GM04504 (cell line): ENCODE measurements around the gene NT5C3B.
"Not testable (repeated sequence)": the region's sequence is repeated elsewhere in the genome, so short reads cannot be mapped to it uniquely, and the experiment has no call there.

Source experiments
- DNase-seq: peaks from one replicate; pipeline ENCODE4 v3.0.0-alpha.2; 2012; ENCODE audit warnings: low read depth

Gene NT5C3B

DNA sequence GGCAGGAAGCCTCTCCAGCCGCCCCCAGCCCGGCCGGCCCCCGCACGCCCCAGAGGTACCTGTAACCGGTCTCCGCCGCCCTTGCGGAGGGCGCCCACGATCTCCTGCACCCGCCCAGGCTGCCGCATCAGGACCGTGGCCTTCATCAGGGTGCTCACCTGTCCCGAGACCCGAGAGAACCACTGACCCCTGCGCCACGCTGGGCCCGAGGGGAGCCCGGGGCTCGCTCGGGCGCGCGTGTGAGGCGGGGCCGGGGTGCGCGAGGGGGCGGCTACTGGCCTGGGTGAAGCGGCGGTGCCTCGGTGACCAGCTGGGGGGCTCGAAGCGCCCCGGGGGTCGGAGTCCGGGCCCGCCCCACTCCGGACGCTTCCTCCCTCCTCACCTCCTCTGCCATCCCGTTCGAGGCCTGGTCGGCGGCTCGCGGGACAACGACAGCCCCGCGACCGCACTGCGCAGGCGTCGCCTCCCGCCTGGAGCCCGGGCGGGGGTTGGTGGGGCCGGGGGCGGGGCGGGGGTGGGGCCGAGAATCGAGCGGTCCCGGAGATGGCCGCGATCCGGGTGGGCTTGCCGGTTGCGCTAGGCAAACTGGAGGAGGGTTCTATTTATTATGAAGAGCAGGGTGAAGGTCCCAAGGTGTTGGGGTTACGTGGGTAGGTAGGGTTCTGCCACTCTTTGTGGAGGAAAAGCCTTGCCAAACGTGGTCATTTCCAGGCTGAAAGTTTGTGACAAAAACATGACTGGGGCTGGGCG, at the start of gene NT5C3B:
Gene NT5C3B (minus strand): TSS at position 433 of the 750 bp plus-strand sequence. CDS start 39 bp downstream, at position 394.
- DNase-seq = no peak

DNA sequence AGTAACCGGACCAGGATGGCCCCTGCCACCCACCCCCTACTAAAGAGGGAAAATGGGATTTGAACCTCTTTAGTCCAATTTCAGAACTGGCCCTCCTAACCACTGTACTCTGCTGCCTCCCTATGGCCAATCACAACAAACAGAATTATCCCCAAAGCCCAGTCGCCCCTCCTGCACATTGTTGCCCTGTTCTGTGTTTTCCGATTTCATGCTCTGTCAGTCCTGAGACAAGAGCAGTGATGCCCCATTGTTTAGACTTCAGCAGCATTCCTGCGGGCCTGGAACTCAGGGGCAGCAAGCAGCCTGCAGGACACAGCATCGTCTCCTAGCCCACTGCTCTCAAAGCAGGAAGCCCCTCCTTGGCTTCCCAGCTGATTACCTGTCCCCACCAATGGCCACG, 49.7 kb upstream of the NT5C3B start:
- DNase-seq = no peak

DNA sequence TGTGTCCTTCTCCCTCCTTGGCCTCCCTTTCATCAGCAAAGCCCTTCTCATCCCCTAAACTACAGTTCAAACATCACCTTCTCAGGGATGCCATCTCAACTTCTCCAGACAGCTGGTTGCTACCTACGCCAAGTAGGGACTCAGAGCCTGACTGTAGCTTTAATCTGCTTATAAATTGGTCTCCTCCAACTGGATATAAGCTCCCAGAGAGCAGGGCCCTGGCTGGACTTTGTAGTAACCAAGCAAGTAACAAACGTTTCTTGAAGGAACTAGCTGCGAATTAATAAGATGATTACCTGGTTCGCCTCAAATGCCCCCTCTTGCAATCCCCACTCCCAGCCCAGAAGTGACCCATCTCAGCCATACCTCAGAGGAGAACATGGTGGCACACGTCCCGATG, 46.7 kb upstream of the NT5C3B start:
- no peak for DNase-seq

DNA sequence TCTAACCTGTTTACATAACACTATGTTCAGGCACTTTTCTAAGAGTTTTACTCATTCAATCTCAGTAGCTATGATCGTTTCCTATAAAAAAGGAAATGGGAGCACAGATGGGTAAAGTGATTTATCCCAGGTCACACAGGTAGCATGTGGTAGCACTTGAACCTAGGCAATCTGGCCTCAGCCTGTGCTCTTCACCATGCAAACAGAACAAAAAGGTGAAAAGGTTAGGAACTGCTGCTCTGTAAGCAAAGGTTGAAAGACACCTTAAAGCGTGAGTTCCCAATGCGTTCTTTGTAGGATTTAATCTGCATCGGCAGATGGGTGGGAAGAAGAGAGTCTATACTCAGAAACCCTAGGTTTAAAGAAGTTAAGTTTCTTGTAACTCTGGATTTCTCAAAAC, 44.1 kb upstream of the NT5C3B start:
- DNase-seq = no peak

DNA sequence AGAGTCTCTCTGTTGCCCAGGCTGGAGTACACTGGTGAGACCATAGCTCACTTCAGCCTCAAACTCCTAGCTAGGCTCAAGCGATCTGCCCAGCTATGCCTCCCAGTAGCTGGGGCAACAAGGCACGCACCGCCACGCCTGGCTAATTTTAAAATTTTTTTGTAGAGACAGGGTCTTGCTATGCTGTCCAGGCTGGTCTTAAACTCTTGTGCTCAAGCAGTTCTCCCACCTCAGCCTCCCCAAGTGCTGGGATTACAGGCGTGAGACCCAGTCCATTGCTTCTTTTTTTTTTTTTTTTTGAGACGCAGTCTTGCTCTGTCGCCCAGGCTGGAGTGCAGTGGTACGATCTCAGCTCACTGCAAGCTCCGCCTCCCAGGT, 38.2 kb upstream of the NT5C3B start:
- DNase-seq = not testable (repeated sequence)

DNA sequence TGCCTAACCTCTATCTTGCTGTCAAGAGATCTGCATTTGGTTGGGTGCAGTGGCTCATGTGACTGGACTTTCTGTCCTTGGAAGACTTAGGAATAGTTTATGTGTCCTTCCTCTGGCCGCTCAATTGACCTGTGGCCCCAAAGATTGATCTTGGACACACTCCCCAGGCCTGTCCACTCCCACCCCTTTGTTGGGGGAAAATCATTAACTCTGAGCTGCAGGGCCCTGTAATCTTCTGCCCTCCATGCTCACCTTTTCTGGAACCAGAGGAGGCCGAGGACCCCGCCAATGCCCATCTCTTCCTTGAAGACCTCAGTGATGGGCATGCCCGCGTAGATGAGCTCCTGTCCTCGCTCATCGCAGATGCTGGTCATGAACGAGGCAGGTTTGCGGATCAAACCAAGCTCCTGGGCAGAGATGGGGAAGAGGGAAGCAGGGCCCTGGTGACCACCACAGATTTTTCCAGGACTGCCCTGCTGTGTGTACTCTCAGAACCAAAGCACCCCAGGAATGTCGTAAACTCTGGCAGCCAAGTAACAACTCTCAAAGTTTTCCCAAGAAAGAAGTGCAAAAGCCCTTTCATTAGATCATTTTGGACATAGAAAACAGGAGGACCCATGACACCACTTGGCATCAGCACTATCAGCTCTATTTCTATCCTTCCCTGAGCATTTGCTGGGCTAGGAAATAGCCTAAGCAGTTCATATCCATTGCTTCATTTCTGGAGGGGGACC, 37.7 kb upstream of the NT5C3B start:
- DNase-seq = peak; percentile 23

DNA sequence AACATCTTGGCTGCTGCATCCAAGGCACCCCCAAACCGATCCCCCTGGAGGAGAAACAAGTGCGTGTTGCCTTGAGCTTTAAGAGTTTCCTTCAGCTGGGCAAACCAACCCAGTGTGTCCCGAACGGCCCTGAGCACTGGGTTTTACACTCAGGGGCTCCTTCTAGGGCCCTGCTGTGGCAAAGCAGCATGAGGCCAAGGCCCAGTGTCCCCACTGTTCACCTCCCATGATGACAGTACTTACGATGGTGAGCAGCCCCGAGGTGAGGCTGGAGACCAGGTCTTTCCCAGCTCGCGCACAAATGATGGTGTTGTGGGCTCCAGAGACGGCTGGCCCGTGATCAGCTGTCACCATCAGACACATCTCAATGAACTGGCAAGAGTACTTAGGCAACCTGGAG, 35.8 kb upstream of the NT5C3B start:
- DNase-seq = no peak

DNA sequence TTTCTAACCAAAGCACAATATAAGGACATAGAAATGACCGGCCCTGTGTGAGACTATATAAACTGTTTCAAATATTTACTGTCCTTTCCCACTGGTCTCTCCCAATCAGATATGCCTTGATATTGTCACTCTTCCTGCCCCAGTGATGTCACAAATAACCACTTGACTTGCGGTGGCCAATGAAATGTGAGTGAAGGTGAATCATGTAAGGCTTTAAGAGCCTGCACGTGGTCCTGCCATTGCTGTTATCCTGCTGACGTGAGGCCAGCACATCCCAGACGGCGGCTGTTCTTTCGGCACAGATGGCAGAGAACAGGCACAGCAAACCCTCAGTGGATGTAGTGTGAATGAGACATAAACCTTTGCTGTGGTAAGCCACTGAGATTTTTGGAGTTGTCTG, 34.6 kb upstream of the NT5C3B start:
- no peak for DNase-seq

DNA sequence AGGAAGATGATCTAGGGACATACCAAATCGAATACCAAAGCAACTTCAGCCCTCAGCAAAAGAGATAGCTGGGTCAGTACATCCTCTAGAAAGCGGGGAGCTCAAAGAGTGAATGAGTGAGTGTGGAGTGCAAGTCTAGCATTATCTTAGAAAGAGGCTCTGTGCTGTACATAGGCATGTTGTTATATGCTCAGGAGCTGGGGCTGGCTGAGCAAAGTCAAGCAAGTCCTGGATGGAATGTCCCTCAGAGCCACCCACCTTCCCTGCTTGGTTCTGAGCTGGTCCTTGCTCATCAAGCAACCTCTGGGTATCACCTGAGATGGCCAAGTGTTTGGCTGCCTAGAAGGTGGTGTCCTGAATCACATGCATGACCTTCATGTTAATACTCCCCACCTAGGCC, 34.1 kb upstream of the NT5C3B start:
- no peak for DNase-seq

DNA sequence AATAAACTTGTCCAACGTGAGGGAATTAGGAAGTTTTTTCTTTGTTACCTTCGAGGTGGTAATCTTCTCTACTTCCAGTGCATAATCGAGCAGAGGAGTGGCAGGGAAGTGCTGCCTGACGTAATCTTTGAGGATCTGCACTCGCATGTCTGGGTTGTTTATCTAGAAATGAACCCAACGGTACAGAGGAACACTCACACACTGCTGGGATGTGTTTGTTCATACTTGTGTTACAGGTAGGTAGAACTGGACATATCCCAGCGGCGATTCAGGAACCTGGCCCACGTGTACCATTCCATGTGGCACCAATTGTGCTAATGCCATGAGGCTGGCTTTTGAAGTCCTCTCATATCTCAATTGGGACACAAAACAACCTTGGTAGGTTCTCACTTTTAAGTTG, 33.4 kb upstream of the NT5C3B start:
- DNase-seq = no peak

DNA sequence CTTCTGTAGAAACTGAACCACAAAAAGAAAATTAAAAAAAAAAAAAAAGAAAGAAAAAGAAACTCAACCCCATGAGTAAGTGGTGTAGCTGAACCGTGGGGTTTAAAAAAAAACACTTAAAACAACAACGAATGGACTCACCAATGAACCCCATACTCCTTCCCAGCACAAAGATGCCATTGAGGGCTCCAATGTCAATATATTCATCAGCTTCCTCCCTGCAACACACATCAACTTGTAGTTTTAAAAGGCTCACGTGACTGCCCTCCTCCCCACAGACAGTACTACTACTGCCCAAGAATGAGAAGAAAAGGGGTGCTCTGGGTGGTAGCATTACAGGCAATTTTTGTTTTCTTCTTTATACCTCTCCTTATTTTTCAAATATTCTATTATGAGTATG, 32.5 kb upstream of the NT5C3B start:
- no peak for DNase-seq

DNA sequence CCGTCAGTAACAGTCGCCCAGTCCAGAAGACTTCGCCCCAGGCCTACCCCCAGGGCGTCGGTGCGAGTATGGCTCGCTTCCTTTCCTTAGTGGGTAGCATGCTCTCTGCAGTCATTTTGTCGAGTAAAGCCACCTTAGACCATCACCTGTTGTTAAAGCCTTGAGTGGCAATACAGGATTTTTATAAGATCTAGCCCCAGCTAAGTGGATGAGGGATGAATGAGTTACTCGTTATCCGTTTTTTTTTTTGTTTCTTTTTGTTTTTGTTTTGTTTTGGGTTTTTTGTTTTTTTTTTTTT, 29.5 kb upstream of the NT5C3B start:
- no peak for DNase-seq

DNA sequence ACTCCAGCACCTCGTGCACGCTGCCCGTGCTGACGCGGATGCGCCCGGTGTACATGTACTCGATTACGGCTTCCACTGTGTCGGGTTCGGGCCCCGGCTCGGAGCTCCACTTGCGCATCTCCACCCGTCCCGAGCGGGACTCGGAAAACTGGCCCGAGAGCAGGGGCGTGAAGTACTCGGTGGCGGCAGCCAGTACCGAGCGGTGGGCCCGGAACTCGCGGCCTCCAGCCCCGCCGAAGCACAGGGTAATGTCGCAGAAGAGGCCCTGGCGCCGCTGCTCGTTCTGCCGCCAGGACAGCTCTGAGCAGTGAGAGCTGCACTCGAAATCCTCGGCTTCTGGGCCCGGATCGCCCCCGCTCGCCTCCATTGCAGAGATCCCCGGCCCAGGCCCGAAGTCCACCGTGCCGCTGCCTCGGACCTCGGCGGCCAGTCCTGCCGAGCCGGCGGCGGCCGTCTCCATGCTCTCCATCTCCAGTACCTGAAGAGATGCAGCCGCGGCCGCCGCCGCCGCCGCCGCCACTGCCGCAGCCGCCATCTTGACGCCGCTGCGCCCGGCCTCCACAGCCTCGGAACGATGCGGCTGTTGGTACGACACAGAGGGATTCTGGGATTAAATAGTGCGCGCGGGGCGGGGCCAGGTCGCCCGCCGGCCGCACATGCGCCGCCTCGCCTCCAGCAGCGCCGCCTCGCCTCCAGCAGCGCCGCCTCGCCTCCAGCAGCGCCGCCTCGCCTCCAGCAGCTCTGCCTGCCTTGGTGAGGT, 29.0 kb upstream of the NT5C3B start, which contains the start of gene KLHL11:
Gene KLHL11 (minus strand): TSS at position 588 of the 760 bp plus-strand sequence. CDS start 53 bp downstream, at position 535.
- DNase-seq = peak; percentile 76

DNA sequence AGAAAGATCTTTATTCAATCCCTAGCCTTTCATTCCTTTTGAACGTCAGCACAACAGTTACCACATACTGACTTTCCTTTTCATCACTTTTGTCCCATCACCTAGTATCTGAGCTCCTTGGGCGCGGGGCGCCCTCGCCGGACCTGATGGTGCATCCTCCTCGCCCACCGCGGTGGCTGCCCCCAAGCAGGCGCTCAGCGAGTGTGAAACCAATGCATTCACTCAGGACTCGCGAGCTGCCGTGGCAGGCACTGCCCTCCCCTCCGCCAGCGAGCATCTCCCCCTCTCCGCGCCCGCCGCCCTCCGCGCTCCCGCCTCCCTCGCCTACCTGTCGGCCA, 28.4 kb upstream of the NT5C3B start:
- DNase-seq = peak; percentile 2

DNA sequence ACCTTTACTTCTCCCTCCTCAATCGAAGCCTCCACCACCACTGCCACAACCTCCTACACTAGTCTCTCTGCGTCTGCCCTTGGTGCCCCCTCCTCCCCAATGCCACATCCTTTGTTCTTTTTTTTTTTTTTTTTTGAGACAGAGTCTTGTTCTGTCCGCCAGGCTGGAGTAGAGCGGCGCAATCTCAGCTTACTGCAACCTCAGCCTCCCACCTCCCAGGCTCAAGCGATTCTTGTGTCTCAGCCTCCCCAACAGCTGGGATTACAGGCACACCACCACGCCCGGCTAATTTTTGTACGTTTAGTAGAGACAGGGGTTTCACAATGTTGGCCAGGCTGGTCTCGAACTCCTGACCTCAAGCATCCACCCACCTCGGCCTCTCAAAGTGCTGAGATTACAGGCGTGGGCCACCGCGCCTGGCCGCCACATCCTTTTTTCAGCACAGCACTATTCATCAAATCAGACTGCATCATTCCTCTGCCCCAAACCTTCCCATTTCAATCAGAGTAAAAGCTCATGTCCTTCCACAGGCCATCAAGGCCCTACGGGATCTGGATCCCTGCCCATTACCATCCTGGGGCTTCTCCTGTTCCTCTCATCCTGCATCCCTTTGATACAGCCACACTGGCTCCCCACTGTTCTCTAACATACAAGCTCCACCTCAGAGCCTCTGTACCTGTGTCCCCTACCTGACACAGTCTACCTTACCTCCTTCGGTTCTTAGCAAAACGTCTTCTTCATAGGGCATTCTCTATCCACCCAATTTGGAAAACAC, 27.2 kb upstream of the NT5C3B start:
- DNase-seq = no peak

DNA sequence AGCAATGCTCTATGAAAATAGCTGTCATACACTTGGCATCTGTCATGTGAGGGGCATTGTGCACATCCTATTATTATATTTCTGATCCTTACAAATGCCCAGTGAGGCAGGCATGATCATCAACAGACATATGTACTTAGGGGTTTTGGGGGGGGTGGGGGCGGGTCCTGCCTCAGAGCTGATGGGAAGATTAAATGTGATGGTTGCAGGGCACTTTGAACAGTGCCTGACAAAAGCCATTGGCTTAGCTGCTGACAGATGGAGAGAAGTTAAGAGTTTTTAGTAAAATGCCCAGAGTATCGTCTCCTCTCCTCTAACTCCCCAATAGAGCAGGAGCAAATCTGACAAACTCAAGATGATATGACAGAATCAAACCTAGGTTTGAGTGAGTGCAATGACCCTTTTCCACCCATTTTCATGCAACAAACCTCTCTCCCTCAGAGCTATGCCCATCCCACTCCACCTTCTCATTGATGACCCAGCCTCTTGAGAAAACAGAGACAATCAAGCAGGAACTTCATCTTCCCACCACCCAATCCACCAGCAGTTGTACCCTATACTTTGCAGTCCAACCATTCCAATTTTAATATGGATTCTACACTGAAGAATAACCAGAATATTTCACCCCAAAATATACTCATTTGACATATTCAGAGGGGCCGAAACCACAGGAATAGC, 24.4 kb upstream of the NT5C3B start:
- DNase-seq = no peak

DNA sequence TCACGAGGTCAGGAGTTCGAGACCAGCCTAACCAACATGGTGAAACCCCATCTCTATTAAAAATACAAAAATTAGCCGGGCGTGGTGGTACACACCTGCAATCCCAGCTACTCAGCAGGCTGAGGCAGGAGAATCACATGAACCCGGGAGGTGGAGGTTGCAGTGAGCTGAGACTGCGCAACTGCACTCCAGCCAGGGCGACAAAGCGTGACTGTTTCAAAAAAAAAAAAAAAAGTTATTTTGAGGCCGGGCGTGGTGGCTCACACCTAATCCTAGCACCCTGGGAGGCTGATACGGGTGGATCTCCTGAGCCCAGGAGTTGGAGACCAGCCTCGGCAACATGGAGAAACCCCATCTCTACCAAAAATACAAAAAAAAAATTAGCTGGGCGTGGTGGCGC, 15.3 kb upstream of the NT5C3B start:
- not testable (repeated sequence) for DNase-seq

DNA sequence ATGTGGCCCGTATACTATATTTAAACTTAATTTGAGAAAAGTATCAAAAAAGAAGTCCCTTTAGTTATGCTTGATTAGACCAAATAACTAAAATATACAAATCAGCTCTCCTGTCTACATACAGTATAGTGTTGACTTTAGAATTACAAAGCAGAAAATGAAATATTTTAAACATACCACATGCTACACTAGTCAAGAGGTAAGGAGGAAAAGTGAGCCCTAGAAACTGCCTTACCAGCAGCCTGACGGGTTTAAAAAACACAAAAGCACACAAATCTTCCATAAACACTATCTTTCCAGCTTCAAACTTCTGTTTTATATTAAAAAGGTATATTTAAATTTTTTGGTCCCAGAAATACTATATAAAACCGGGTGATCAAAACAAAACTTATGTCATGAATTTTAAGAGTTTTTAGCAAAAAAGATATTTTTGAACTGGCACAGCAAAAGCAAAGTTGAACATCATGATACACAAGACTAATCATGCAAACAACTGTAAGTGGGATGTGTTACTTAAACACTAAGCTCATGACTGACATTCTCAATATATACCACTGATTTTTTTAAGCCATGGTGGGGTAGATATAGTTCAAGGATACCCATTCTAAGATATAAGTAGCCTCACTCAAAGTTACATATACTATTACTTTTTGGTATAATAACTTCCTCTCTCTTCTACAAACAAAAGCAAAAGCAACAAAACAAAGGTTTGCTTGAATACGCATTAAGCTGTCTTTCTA, 13.4 kb upstream of the NT5C3B start:
- no peak for DNase-seq

DNA sequence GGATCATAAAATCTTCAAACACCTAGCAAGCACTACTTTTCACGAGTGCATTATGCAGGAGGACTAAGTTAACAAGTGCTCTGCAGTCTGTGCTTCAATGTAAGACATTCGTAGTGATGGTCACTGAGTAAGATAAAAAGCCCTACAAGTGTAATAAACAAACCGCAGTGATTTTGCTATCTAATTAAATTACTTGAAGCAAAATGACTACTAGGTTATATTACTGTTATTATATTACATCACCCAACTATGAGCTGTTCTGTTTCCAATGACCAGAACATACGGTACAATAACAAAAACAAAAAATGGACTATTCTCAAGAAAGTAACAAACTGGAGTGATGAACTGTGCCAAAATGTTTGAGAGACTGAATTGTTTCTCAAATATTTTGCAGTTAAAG, 12.8 kb upstream of the NT5C3B start:
- DNase-seq = no peak

DNA sequence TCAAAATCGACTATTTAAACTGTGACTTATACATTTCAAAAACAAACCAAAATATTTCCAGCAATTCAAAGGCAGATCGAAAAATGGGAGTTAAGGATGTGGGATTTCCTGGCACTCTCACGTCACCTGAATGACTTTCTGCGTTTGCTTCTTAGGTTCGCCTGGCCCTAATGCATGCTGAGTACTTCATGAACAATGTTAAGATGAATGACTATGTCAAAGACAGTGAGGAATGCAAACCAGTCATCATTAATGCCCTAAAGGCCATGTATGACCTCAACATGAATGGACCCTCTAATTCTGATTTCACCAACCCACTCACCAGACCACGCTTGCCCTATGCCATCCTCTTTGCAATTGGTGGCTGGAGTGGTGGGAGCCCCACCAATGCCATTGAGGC, 8.9 kb upstream of the NT5C3B start:
- DNase-seq = no peak

DNA sequence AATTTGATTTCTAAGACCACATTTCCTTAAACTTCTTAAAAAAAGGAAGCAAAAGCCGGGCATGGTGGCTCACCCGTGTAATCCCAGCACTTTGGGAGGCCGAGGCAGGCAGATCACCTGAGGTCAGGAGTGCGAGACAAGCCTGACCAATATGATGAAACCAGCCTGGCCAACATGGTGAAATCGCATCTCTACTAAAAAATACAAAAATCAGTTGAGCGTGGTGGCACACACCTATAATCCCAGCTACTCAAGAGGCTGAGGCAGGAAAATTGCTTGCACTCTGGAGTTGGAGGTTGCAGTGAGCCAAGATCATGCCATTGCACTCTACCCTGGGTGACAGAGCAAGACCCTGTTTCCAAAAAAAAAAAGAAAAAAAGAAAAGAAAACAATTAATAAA, 4.7 kb upstream of the NT5C3B start:
- not testable (repeated sequence) for DNase-seq
